GM23248 (cell line): ENCODE measurements around the gene CCDC187. TPM values are rescaled to one million over a fixed set of nuclear protein-coding genes. Genes with fewer than 3 reads are reported as not detected.

Source experiments
- DNase-seq: peaks from one replicate; pipeline ENCODE4 v3.0.0-alpha.2; 2015
- H2AFZ ChIP-seq: fragments of 200-600 bp; sonication (generic); 2 replicates; pipeline ENCODE4 v1.6.1; 2016; ENCODE audit warnings: antibody characterized with exemption
- H3F3A ChIP-seq: fragments of 200-600 bp; sonication (generic); 2 replicates; pipeline ENCODE4 v1.6.1; 2016; ENCODE audit warnings: mild to moderate bottlenecking, antibody characterized with exemption, mixed run types; ENCODE audit not compliant: insufficient read depth
- H3K27ac ChIP-seq: fragments of 200-600 bp; sonication (generic); 2 replicates; pipeline ENCODE4 v1.5.1; 2016; ENCODE audit warnings: mild to moderate bottlenecking
- H3K27me3 ChIP-seq: fragments of 200-600 bp; sonication (generic); replicated peaks from 2 replicates; pipeline ENCODE4 v1.6.1; 2016; ENCODE audit warnings: mild to moderate bottlenecking; ENCODE audit not compliant: insufficient read depth
- H3K36me3 ChIP-seq: fragments of 200-600 bp; sonication (generic); 2 replicates; pipeline ENCODE4 v1.6.1; 2016; ENCODE audit warnings: low read depth, mild to moderate bottlenecking
- H3K4me1 ChIP-seq: fragments of 200-600 bp; sonication (generic); 2 replicates; pipeline ENCODE4 v1.6.1; 2016; ENCODE audit warnings: mild to moderate bottlenecking; ENCODE audit not compliant: insufficient read depth
- H3K4me2 ChIP-seq: fragments of 200-600 bp; sonication (generic); one replicate; pipeline ENCODE4 v1.6.1; 2016; ENCODE audit warnings: mild to moderate bottlenecking; ENCODE audit not compliant: unreplicated experiment
- H3K4me3 ChIP-seq: fragments of 200-600 bp; sonication (generic); 2 replicates; pipeline ENCODE4 v1.5.1; 2016; ENCODE audit warnings: mild to moderate bottlenecking
- H3K79me2 ChIP-seq: fragments of 200-600 bp; sonication (generic); 2 replicates; pipeline ENCODE4 v1.6.1; 2016; ENCODE audit warnings: mild to moderate bottlenecking; ENCODE audit not compliant: insufficient read depth
- H3K9ac ChIP-seq: fragments of 200-600 bp; sonication (generic); 2 replicates; pipeline ENCODE4 v1.6.1; 2016; ENCODE audit warnings: mild to moderate bottlenecking
- H3K9me2 ChIP-seq: fragments of 200-600 bp; sonication (generic); 2 replicates; pipeline ENCODE4 v1.6.1; 2016; ENCODE audit warnings: mixed run types, mild to moderate bottlenecking, moderate library complexity; ENCODE audit not compliant: insufficient read depth
- H3K9me3 ChIP-seq: fragments of 200-600 bp; sonication (generic); one replicate; pipeline ENCODE4 v1.6.1; 2017; ENCODE audit warnings: low read depth
- H4K20me1 ChIP-seq: fragments of 200-600 bp; sonication (generic); 2 replicates; pipeline ENCODE4 v1.6.0; 2016; ENCODE audit not compliant: insufficient read depth
- EZH2 ChIP-seq: fragments of 200-600 bp; sonication (generic); IDR thresholded peaks from 2 replicates; pipeline ENCODE4 v1.6.1; 2018; ENCODE audit warnings: antibody characterized with exemption, mild to moderate bottlenecking; ENCODE audit not compliant: insufficient read depth, poor library complexity, severe bottlenecking
- EZH2phosphoT487 ChIP-seq: fragments of 200-600 bp; sonication (generic); IDR thresholded peaks from 2 replicates; pipeline ENCODE4 v1.6.1; 2018; ENCODE audit warnings: antibody characterized with exemption, moderate library complexity, mild to moderate bottlenecking, low read depth; ENCODE audit not compliant: insufficient read depth
- WGBS, 2 experiments: methylation state at CpG; one replicate each; pipeline ENCODE4 v1.1.6; 2015 to 2017; ENCODE audit warnings: low lambda C conversion rate in 2 of 2, low coverage in 1 of 2; ENCODE audit errors: missing lambda C conversion rate in 2 of 2; 5-methylcytosine and 5-hydroxymethylcytosine counted together
- in situ Hi-C: fragments of 300-500 bp; cut with MboI; formaldehyde crosslinking; loops from 2 replicates; pipeline ENCODE4 v1.15.0; 2020
- polyA plus RNA-seq: library from polyadenylated mRNA; unstranded; fragments of >200 nt; fragmentation: Nextera tagmentation; extraction: Ambion mirVana; gene quantifications from 2 replicates; pipeline ENCODE4 v1.2.1, GENCODE V29; 2016
- total RNA-seq: library from RNA; depleted of rRNA; stranded (reverse); fragments of >200 nt; shearing (Covaris generic); gene quantifications from 2 replicates; pipeline ENCODE4 v1.2.3, GENCODE V29; 2014

The CCDC187 gene
- total and polyA plus RNA-seq, 2 experiments from 2014 or later, result not detected

- Histone ChIP-seq H3K4me2 (no peak overlapping the region), H3K36me3 (no peaks in the 10 kb centered on the region), H3F3A (no peaks in the 10 kb centered on the region), H3K27ac (no peak overlapping the region), H3K9me3 (no peaks in the 10 kb centered on the region), H3K9ac (no peak overlapping the region), H2AFZ (no peak overlapping the region), H3K79me2 (no peaks in the 10 kb centered on the region), H4K20me1 (no peaks in the 10 kb centered on the region), H3K4me1 (peaks cover 9% of the 10 kb centered on the region), H3K4me3 (no peak overlapping the region), H3K27me3 (no peaks in the 10 kb centered on the region), H3K9me2 (no peaks in the 10 kb centered on the region)
- in situ Hi-C loops, result no loop called here
- no peak for DNase-seq
- TF ChIP-seq EZH2phosphoT487 (no peak), EZH2 (no peak)
- 89 to 93% methylated on average over 31 of the region's 31 CpGs for WGBS, 2 experiments
These were observed 72.2 kb downstream of the CCDC187 start for GRCh38 chr9:136231478-136232297.

- no peak overlapping the region for H3K4me2 ChIP-seq
- no peaks in the 10 kb centered on the region for H4K20me1 ChIP-seq
- H3F3A ChIP-seq, result no peaks in the 10 kb centered on the region
- H3K79me2 ChIP-seq, result no peaks in the 10 kb centered on the region
- WGBS, 2 experiments, result 90% methylated on average over 9 of the region's 9 CpGs
- H3K27ac ChIP-seq, result no peak overlapping the region
- H3K9me3 ChIP-seq, result no peaks in the 10 kb centered on the region
- TF ChIP-seq EZH2, result no peak
- TF ChIP-seq EZH2phosphoT487, result no peak
- H3K4me1 ChIP-seq, result peaks cover 9% of the 10 kb centered on the region
- H3K27me3 ChIP-seq, result no peaks in the 10 kb centered on the region
- in situ Hi-C loops, result no loop called here
- H3K4me3 ChIP-seq, result no peak overlapping the region
- H3K9me2 ChIP-seq, result no peaks in the 10 kb centered on the region
- no peak for DNase-seq
- no peak overlapping the region for H3K9ac ChIP-seq
- H2AFZ ChIP-seq, result no peak overlapping the region
- no peaks in the 10 kb centered on the region for H3K36me3 ChIP-seq
These were observed 73.1 kb downstream of the CCDC187 start for GRCh38 chr9:136230773-136231172.

- TF ChIP-seq EZH2phosphoT487, result no peak
- TF ChIP-seq EZH2, result no peak
- H3K4me1 ChIP-seq, result peaks cover 9% of the 10 kb centered on the region
- no peaks in the 10 kb centered on the region for H3K9me3 ChIP-seq
- no peaks in the 10 kb centered on the region for H3K9me2 ChIP-seq
- in situ Hi-C loops, result no loop called here
- H3K79me2 ChIP-seq, result no peaks in the 10 kb centered on the region
- DNase-seq, result no peak
- H3K4me3 ChIP-seq, result no peak overlapping the region
- H3K9ac ChIP-seq, result no peak overlapping the region
- H2AFZ ChIP-seq, result no peak overlapping the region
- H3K36me3 ChIP-seq, result no peaks in the 10 kb centered on the region
- WGBS, 2 experiments, result 87 to 89% methylated on average over 10 of the region's 10 CpGs
- H3K4me2 ChIP-seq, result no peak overlapping the region
- H4K20me1 ChIP-seq, result no peaks in the 10 kb centered on the region
- H3K27me3 ChIP-seq, result no peaks in the 10 kb centered on the region
- no peaks in the 10 kb centered on the region for H3F3A ChIP-seq
- H3K27ac ChIP-seq, result no peak overlapping the region
These were observed 73.5 kb downstream of the CCDC187 start for GRCh38 chr9:136230365-136230764.

GRCh38 chr9:136229096-136230065 lies 74.5 kb downstream of the CCDC187 start:
- in situ Hi-C loops, result no loop called here
- no peaks in the 10 kb centered on the region for H3K9me2 ChIP-seq
- no peaks in the 10 kb centered on the region for H3K27me3 ChIP-seq
- H3K4me1 ChIP-seq, result peaks cover 9% of the 10 kb centered on the region
- 81 to 82% methylated on average over 33 of the region's 33 CpGs for WGBS, 2 experiments
- no peak overlapping the region for H2AFZ ChIP-seq
- TF ChIP-seq EZH2phosphoT487 (no peak), EZH2 (no peak)
- H3K27ac ChIP-seq, result no peak overlapping the region
- H3K36me3 ChIP-seq, result no peaks in the 10 kb centered on the region
- H3K9ac ChIP-seq, result no peak overlapping the region
- DNase-seq, result no peak
- H3K9me3 ChIP-seq, result no peaks in the 10 kb centered on the region
- H3K4me2 ChIP-seq, result no peak overlapping the region
- no peaks in the 10 kb centered on the region for H4K20me1 ChIP-seq
- no peaks in the 10 kb centered on the region for H3K79me2 ChIP-seq
- H3K4me3 ChIP-seq, result no peak overlapping the region
- H3F3A ChIP-seq, result no peaks in the 10 kb centered on the region
